T-helper 2 cell (primary cell): ENCODE measurements around the gene MCM3.

ENCODE experiments used
- DNase-seq, 5 experiments: peaks; one replicate each; pipeline versions ENCODE4 v3.0.0 to v3.0.0-alpha.2; 2012 to 2022
- total RNA-seq, 2 donors: gene quantifications; one replicate each; lab custom pipeline; 2026; lab: John Stamatoyannopoulos, UW

MCM3 gene
- total RNA-seq: 29.6 to 51.9 reads per million in 2 donors

GRCh38 chr6:52284460-52285176 lies at the start of gene MCM3:
MCM3 (minus strand) TSS chr6:52284742; CDS start chr6:52284674, 68 bp downstream.
- DNase-seq: peak; percentile 77 to 100 (median 92)

GRCh38 chr6:52333840-52334200 lies 49.3 kb upstream of the MCM3 start:
- DNase-seq: peak in 2 of 5 experiments; percentile 45 to 49

- no peak for DNase-seq
These were observed 47.4 kb upstream of the MCM3 start for GRCh38 chr6:52331793-52332457.

- DNase-seq: no peak
These were observed 45.9 kb upstream of the MCM3 start for GRCh38 chr6:52330470-52330869.

- DNase-seq: no peak
These were observed 44.2 kb upstream of the MCM3 start for GRCh38 chr6:52328729-52329128.

- DNase-seq: no peak
These were observed 43.7 kb upstream of the MCM3 start for GRCh38 chr6:52328303-52328662.

GRCh38 chr6:52326540-52327364 lies 42.2 kb upstream of the MCM3 start:
- DNase-seq: no peak

GRCh38 chr6:52325695-52326471 lies 41.3 kb upstream of the MCM3 start:
- DNase-seq: no peak

- DNase-seq: no peak
These were observed 39.6 kb upstream of the MCM3 start for GRCh38 chr6:52324189-52324588.

GRCh38 chr6:52317841-52318581 lies 33.5 kb upstream of the MCM3 start:
- DNase-seq: peak in 1 of 5 experiments; percentile 67

GRCh38 chr6:52317211-52317610 lies 32.7 kb upstream of the MCM3 start:
- DNase-seq: no peak

- no peak for DNase-seq
These were observed 30.2 kb upstream of the MCM3 start for GRCh38 chr6:52314752-52315151.

GRCh38 chr6:52312461-52312860 lies 27.9 kb upstream of the MCM3 start:
- no peak for DNase-seq

- DNase-seq: no peak
These were observed 26.4 kb upstream of the MCM3 start for GRCh38 chr6:52310932-52311331.

- DNase-seq: peak in 2 of 5 experiments; percentile 30 to 62
These were observed 23.4 kb upstream of the MCM3 start for GRCh38 chr6:52307900-52308372.

GRCh38 chr6:52306972-52307870 lies 22.7 kb upstream of the MCM3 start:
- no peak for DNase-seq

GRCh38 chr6:52305948-52306767 lies 21.6 kb upstream of the MCM3 start:
- DNase-seq: peak in 1 of 5 experiments; percentile 37

GRCh38 chr6:52305411-52305810 lies 20.9 kb upstream of the MCM3 start:
- no peak for DNase-seq

GRCh38 chr6:52304983-52305390 lies 20.4 kb upstream of the MCM3 start:
- peak in 1 of 5 experiments; percentile 40 for DNase-seq

GRCh38 chr6:52303178-52303577 lies 18.6 kb upstream of the MCM3 start:
- DNase-seq: no peak
